Stimulated activated CD4-positive, alpha-beta T cell treated with anti-CD3 and anti-CD28 coated beads, Interleukin-2, amount 100 ng/mL, for 48 hours (primary cell): ENCODE data around the gene DRD4.

Experiments
- DNase-seq, 2 donors: peaks; one replicate each; pipeline ENCODE4 v3.0.0-alpha.2; 2020

Gene DRD4

DNA sequence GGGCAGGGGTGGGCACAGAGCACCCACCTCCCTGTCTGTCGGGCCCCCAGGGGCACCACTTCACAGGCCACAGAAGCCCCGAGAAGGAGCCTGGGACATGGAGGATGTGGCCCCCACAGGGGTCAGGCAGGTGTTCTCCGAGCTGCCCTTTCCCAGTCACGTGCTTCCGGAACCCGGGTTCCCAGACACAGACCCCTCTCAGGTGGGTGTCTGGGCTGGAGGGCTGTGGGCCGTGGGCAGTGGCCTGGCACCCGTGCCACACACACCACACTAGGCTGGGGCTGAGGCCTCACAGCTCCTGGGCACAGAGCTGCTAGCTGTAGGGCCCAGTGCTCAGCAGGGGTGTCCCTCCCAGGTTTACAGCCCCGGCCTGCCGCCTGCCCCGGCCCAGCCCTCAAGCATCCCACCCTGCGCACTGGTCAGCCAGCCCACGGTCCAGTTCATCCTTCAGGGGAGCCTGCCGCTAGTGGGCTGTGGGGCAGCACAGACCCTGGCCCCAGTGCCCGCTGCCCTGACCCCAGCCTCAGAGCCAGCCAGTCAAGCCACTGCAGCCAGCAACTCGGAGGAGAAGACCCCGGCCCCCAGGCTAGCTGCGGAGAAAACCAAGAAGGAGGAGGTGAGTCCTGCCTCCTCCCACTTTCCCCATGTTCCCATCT, 26.8 kb upstream of the DRD4 start:
- no peak for DNase-seq

DNA sequence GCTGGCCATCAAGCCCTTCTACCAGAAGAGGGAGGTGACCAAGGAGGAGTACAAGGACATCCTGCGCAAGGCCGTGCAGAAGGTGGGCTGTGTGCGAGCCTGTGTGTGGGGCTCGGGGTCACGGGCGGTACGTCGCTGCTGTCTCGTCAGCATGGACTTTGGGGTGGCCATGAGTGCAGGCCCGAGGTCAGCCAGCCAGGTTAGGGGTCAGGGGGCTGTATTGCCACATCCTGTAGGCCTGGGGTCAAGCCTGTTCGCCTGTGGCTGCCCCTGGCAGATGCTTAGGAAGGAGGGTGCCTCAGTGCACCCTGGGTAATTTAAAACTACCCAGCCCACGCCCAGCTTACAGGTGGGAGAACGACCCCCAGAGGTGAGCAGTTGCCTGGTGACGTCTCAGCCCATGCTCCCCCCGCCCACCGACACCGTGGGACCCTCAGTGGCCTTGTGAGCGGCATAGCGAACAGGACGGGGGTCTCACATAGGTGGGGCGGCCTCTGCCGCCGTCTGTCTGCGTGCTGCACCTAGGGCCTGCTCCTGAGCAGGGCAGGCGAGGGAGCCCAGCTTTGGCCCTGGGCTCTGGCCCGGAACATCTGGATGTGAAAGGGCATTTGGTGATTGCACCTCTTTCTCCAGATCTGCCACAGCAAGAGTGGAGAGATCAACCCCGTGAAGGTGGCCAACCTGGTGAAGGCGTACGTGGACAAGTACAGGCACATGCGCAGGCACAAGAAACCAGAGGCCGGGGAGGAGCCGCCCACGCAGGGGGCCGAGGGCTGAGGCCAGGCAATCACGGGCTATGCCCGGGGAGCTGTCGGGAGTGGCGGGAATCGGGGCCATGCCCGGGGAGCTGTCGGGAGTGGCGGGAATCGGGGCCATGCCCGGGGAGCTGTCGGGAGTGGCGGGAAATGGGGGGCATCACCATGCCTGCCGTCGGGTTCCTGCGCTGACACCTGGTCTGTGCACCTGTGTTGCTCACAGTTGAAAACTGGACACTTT, 25.8 kb upstream of the DRD4 start:
- DNase-seq = no peak

DNA sequence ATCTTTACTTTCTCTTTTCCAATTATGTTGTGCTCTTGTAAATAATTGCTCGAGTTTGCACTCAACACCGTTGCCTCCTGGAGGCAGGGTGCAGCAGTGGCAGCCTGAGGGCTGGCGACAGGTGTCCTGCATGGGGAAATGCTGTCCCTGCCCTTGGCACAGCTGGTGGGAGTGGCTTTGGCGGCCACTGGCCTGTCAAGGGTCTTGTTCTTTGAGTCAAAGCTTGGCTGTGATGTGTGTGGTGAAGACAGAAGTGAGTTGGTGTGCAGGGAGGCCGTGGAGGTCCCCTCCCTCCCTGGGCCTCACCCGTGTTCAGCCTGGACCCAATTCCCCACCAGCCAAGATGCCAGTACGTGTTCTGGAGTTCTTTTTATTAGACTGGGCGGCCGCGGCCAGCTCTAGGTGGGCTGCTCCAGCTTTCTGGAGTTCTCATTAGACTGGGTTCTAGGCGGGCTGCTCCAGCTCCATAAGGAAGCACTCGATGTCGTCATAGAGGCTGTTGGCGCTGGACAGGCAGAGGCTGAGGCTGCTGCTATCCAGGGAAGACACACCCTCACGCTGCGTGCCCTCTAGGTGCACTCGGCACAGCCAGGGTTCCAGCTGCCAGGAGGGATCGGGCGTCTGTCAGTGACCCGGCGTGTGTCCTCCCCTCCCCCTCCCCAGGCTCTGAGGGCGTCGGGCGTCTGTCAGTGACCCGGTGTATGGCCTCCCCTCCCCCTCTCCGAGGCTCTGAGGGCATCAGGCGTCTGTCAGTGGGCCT, 24.7 kb upstream of the DRD4 start:
- DNase-seq = no peak

DNA sequence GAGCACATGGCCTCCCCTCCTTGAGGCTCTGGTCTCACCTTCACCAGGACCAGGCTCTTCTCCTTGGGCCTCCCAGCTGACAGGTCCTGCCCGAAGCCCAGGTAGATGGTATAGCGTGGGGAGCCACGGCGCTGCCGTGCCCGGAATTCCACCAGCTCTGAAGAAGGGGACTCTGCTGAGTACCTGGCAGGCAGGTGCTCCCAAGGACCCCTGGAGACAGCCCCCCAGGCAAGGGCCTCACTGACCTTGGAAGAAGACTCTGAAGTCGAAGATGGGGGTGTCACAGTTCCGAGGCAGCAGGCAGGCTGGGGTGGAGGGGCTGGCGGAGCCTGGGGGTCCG, 24.1 kb upstream of the DRD4 start:
- DNase-seq = no peak

DNA sequence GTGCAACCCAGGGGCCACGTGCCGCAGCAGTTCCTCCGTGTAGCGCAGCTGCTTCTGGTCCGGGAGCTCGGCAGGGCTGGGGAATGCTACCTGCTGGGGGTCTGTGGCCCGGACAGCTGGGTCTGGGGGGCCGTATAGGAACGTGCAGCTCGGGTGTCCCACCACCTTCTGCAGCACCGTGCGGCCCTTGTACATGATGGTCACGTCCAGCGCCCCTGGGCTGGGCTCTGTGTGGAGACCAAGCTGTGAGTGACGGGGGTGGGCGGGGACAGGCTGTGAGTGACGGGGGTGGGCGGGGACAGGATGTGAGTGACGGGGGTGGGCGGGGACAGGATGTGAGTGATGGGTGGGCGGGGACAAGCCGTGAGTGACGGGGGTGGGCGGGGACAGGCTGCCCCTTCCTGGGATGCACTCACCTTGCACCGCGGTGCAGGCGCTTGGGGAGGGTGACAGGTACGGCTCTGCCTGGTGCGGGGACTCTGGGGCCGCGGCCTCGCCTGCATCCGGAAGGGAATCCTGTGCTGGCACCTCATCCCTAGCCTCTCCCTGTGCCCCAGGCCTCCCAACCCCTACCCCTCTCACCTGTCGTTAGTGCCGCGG, 23.6 kb upstream of the DRD4 start:
- DNase-seq = peak; percentile 70 to 80

DNA sequence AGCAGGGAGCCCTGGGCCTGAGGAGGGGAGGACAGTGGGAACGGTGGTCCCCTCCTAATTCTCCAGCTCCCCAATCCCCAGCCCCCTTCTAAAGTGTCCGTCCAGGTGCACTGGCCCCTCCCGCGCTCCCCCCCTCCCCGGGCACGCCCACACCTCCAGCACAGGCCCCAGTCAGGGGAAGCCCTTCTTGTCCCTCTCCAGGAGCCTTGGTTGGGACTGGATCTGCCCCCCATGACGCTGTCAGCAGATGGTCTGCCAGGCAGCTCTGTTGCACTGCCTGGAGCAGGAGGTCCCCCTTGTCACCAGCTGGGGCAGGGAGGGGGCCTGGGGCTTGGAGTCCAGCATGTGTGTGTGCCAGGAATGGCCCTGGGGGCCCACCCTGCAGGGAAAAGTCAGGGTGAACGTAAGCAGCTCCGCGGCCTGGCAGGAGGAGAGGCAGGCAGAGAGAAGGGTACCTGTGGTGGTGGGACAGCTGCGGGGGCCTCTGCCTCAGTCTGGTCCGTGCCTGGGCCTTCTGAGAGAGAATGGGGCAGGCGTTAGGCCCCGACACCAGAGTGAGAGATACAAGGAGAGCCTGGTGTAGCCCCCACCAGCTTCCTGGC, 22.9 kb upstream of the DRD4 start:
- no peak for DNase-seq

DNA sequence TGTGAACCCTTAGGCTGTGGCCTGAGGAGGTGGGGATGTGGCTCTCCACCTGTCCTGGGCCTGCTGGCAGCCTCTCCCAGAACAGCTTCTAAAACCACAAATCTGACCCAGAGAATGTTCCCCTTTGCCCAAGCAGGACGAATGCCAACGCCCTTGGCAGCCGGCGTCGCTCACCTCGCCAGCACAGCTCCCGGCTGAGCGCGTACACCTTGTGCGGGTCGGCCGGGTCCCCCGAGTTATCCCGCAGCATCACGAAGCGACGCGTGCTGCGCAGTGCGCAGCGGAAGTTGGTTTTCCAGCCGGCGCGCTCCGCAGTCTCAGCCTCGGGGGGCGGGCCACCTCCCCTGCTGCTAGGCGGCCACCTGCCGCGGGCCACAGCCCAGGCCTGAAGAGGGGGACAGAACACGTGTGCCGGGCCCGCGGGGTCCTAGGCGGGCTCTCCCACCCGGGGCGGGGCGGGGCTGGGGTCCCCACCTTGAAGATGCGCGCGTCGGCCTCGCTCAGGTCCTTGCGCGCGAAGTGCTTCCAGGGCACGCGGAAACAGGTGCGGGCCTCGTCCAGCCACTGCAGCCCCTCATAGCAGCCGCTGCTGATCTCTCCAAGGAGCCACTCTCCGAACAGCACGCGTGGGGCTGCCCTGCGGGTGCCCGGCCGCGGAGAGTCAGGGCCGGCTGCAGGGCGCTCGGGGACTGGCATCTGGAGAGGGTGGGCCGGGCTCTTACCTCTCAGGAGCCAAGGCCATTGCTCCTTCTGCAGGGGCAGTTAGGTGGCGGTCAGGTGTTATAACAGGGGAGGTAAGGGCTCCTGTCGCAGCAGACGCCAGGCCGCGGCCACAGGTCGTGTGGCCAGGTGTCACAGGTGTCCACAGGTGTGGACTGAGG, 22.2 kb upstream of the DRD4 start:
- DNase-seq = no peak

DNA sequence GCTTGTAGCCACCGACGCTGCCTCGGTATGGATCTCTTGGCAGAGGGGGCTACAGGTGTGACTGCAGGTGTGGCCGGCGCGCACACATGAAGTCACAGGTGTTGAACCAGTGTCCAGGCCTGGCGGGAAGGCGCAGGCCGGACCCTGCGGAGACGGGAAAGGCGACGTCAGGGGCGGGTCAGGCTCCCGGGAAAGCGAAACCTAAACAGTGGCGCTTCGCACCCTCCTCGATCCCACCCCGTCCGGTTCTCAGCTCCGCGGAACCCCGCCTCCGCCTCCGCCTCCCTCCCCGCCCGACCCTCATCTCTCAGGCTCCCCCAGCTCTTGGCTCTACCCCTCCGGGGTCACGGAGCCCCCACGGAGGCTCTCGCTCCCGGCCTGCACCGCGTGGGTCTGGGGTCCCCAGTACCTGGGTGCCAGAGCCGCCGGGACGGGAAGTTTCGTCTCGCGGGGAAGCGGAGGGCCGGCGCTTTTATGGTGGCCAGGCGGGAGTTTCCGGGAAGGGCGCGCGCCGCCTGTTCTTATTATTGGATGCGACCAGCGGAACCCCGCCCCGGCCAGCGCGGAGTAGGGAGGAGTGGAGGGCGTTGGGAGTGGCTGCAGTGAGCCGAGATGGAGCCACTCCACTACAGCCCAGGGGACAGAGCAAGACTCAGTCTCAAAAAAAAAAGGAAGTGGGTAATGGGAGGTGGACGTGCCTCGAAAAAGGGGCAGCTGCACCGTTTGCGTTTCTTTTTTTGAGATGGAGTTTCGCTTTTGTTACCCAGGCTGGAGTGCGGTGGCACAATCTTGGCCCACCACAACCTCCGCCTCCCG, 21.4 kb upstream of the DRD4 start, which contains the start of gene IRF7:
Gene IRF7 (minus strand): TSS at position 447 of the 816 bp plus-strand sequence. CDS start 586 bp downstream, outside the sequence.
- DNase-seq = peak; percentile 78 to 81

DNA sequence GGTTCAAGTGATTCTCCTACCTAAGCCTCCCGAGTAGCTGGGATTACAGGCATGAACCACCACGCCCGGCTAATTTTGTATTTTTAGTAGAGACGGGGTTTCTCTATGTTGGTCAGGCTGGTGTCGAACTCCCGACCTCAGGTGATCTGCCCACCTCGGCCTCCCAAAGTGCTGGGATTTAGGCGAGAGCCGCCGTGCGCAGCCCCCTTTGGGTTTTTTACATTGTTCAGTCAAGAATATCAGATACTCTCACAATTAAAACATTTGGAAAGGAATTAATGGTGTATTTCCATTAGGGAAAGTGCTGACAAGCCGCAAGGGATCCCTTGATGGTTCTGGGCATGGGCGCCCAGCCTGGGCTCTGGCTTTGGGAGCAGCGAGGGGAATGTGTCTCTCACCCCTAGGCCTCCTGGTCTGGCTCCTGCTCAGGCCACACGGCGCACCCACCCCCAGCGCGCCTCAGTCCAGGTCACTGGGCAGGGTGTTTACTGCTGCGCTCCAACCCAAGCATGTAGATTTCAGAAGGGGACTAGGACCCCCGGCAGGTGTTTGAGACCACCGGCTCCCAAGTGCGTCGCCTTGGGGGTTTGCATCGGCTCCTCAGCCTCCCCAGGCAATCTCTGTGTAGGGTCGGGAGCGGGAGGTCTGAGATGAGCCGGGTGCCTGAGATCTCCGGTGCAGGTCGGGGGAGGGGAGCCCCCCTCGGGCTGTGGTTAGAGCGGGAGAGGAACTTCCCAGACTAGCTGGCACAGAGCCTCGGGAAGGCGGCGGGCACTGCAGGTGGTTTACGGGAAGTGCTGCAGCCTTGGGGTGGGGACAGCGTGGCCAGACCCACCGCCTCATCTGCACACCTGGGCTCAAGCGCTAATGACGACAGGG, 20.5 kb upstream of the DRD4 start:
- DNase-seq = no peak

DNA sequence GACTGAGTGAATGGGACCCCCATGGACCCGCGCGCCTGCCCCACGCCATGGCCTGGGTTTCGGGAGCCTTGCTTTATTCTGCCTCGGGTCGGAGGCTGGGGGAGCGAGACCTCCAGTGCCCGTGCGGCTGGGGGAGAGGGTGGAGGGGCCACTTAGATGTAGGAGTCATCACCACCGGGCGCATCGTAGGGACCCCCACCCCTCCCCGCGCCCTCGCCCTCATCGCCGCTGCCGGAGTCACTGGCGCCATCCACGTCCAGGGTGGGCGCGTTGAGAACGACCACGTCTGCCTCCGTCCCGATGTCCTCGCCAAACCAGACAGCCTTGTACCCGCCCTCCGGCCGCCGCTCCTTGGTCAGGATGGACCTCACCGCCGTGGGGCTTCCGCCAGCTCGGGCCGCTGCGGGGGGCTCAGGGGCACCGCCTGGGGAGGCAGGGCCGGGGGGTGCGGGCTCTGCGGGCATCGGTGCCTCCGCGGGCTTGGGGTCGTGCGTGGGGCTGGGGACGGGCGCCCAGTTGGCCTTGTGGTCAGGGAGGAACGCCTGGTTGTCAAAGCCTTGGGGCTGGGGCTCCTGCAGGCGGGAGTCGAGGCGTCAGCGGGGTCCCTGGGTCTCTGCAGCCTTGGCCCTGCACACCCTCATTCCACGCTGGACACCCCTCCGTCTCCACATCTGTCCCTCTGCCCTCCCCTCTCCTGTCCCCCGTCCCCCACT, 19.7 kb upstream of the DRD4 start:
- no peak for DNase-seq

DNA sequence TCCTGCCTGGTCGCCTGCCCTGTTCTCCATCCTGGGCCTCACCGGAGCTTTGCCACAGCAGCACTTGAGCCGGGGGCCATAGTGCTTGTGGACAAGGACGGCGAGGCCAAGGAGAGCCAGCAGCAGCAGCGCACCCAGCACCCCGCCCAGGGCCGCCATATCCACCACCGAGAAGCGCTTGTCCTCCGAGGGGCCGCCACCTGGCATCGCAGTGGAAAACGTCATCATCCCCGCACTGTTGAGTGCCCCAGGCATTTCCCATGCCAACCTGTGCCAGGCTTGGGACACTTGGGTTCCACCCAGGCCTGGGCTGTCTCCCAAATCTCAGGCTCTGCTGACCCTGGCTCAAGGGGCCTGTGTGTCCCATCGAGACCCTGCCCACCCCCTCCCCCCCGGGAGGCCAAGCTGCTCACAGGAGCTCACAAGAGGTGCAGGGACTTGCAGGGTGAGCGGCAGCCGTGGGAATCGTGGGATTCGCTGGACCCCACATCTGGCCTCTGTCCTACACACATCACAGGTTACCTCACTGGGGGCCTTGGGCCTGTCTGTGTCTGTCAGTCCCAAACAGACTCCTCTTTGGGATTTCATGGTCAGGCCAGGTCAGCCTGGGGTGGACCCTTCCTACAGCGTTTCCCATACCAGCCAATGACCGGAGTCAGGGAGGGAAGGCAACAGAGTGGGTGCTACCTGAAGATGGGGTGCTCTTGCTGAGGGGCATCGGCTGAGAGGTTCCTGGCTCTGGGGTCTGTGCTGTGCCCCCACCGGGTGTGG, 19.0 kb upstream of the DRD4 start:
- DNase-seq = no peak

DNA sequence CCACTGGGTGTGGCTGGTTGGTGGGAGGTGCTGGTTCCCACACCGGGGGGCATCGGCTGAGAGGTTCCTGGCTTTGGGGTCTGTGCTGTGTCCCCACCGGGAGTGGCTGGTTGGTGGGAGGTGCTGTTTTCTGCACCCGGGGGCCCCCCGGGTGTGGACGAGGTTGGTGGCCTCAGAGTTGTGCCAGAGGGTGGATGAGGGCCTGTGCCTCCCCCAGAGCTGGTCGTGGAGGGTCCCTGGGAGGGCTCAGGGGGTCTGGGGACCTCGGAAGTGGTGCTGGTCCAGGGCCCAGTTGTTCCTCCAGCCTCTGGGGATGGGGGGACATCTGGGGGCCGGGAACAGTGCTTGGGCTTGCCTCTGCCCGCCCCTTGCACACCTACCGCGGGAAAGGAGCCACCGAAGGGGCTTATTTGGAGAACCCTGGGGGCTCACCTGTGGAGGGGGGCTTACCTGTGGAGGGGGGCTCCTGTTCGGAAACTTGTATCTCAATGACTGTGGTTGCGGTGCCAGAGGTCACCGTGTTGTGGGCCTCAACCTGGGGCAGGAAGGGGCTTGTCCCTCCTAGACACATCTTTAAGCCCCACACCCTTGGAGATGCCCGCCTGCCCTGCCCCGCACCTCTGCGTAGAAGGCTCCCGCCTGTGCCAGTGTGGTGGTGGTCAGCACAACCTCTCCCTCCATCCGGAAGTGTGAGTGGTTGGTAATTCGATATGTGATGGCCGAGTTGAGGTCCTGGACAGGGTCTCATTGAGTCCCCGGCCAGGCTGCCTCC, 18.0 kb upstream of the DRD4 start:
- no peak for DNase-seq

DNA sequence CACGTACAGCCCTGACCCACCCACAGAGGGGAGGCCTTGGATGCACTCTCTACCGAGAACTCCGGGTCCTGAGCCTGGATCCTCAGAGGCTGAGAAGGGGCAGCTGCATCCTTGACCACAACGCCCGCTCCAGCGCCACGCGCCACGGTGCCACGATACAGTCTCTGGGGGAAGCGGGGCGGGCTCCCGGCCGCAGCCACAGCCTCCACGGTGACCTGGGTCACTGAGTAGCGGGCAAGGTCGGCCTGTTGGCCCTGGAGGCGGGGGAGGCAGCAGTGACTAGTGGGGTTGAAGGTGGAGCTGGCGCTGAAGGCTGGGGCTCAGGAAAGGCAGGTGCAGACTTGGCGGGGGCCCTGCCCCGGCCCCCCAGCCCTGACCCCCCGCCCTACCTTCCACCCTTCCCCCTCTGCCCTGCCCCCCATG, 17.4 kb upstream of the DRD4 start:
- DNase-seq = no peak

DNA sequence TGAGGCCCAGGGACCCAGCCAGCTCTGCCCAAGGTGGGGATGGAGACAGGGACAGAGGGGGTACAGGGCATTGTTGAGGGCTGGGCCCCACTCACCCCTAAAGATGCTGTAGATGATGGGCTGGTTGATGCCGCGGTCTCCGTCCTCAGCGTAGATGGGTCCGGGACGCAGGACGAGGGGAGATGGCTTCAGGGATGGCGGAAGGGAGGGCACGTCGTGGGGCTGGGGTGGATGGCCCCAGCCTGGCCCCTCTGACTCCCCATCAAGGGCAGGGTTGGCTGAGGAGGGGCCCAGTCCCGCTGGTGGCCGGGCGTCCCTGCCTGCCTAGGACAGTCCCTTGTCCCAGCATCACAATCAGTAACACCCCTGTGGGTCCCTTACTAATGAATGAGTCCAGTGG, 16.9 kb upstream of the DRD4 start:
- no peak for DNase-seq

DNA sequence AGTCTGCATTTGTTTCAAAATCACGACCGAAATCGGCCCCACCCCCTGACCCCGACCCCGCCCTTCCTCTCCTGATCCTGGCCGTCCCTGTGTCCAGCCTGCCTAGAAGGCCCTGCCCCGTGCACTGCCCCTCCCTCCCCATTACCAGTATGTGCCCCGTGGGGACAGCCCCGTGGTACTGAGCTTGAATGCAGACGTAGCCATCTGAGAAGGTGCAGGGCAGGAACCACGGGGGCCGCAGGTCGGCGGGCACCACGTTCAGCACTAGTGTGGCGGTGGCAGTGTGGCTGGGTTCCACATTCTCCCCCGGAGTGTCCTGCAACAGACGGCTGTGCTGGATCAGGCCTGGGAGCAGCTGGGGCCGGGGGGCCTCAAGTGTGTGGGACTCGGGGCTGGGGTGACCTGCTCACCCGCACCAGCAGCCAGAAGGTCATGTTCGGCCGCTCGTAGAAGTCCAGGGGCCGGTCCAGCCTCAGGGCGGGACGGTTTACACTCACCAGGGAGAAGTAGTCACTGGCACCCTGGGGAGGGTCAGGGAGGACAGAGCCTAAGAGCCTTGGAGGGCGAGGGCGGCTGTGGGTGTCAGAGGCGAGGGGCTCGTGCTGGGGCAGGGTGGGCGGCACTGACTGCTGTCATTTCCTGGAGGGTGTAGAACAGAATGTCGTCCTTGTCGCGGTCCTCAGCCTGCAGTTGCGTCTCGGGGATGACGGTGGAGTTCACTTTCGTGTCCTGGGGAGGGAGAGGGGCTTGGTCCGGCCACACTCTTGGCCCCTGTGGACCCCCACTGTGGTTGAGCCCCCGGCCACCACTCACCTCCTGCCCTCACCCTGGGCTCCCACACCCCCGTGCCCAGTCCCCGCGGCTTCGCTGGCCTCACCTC, 15.9 kb upstream of the DRD4 start:
- DNase-seq = no peak

DNA sequence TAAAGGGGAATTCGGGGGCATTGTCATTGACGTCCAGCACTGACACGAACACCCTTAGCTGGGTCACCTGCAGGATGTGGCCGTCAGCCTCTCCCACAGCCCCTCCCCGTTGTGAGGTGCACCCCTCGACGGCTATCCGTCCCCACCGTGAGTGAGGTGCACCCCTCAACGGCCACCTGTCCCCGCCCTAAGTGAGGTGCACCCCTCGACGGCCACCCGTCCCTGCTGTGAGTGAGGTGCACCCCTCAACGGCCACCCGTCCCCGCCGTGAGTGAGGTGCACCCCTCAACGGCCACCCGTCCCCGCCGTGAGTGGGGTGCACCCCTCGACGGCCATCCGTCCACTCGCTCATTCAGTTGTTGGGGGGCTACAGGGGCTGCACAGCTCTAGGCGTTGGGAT, 15.2 kb upstream of the DRD4 start:
- no peak for DNase-seq
